ENCODE data around the gene PSMB7. TPM values are rescaled to one million over a fixed set of nuclear protein-coding genes. Genes with fewer than 3 reads are reported as not detected.

PSMB7 gene
- total and polyA plus RNA-seq, 2 of the 13 experiments (the other 11 are each of a cell fraction or from before 2014, with no cell fraction given), result 259 to 291 TPM

- peak; percentile 98 for TF ChIP-seq JUN (CRISPR knock-in tag; IDR thresholded peaks at IDR 0.05)
- peak; percentile 86 for TF ChIP-seq HDAC1 (CRISPR knock-in tag; IDR thresholded peaks at IDR 0.05)
- TF ChIP-seq ZNF24 (IDR thresholded peaks at IDR 0.05), result no peak
- no peak for TF ChIP-seq CSRNP1 (CRISPR knock-in tag; IDR thresholded peaks at IDR 0.05)
- TF ChIP-seq MAF1 (CRISPR knock-in tag; IDR thresholded peaks at IDR 0.05; ENCODE audit: borderline replicate concordance), result peak; percentile 46; the same call in 1 of the 2 replicates
- TF ChIP-seq, protein P1, sequence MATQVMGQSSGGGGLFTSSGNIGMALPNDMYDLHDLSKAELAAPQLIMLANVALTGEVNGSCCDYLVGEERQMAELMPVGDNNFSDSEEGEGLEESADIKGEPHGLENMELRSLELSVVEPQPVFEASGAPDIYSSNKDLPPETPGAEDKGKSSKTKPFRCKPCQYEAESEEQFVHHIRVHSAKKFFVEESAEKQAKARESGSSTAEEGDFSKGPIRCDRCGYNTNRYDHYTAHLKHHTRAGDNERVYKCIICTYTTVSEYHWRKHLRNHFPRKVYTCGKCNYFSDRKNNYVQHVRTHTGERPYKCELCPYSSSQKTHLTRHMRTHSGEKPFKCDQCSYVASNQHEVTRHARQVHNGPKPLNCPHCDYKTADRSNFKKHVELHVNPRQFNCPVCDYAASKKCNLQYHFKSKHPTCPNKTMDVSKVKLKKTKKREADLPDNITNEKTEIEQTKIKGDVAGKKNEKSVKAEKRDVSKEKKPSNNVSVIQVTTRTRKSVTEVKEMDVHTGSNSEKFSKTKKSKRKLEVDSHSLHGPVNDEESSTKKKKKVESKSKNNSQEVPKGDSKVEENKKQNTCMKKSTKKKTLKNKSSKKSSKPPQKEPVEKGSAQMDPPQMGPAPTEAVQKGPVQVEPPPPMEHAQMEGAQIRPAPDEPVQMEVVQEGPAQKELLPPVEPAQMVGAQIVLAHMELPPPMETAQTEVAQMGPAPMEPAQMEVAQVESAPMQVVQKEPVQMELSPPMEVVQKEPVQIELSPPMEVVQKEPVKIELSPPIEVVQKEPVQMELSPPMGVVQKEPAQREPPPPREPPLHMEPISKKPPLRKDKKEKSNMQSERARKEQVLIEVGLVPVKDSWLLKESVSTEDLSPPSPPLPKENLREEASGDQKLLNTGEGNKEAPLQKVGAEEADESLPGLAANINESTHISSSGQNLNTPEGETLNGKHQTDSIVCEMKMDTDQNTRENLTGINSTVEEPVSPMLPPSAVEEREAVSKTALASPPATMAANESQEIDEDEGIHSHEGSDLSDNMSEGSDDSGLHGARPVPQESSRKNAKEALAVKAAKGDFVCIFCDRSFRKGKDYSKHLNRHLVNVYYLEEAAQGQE (IDR thresholded peaks at IDR 0.05; ENCODE audit: borderline replicate concordance in 1 of 2, low read depth in 1 of 2, low read length in 2 of 2), result peak in 1 of 2 experiments; percentile 75; a peak in 1 of 4 replicates
- no peak for TF ChIP-seq ZNF577 (CRISPR knock-in tag; IDR thresholded peaks at IDR 0.05; ENCODE audit: borderline replicate concordance, low read depth)
- TF ChIP-seq ETV6 (CRISPR knock-in tag; conservative IDR thresholded peaks at IDR 0.05), result no peak
- TF ChIP-seq RFXANK (CRISPR knock-in tag; IDR thresholded peaks at IDR 0.05), result 0 out of 2 replicates have a peak, but pooled peaks have one; percentile 56
- TF ChIP-seq MAFG (CRISPR knock-in tag; IDR thresholded peaks at IDR 0.05), result no peak
- TF ChIP-seq ZNF224 (CRISPR knock-in tag; IDR thresholded peaks at IDR 0.05), result no peak
- TF ChIP-seq ZFP36L1 (CRISPR knock-in tag; IDR thresholded peaks at IDR 0.05), result 0 out of 2 replicates have a peak, but pooled peaks have one; percentile 49
- no peak for TF ChIP-seq ZNF660 (CRISPR knock-in tag; IDR thresholded peaks at IDR 0.05; ENCODE audit: borderline replicate concordance, low read depth)
- no peak for TF ChIP-seq CAMTA2 (CRISPR knock-in tag; IDR thresholded peaks at IDR 0.05; ENCODE audit: borderline replicate concordance)
- TF ChIP-seq AKNA (CRISPR knock-in tag; IDR thresholded peaks at IDR 0.05; ENCODE audit: borderline replicate concordance), result no peak
- TF ChIP-seq, protein P2, sequence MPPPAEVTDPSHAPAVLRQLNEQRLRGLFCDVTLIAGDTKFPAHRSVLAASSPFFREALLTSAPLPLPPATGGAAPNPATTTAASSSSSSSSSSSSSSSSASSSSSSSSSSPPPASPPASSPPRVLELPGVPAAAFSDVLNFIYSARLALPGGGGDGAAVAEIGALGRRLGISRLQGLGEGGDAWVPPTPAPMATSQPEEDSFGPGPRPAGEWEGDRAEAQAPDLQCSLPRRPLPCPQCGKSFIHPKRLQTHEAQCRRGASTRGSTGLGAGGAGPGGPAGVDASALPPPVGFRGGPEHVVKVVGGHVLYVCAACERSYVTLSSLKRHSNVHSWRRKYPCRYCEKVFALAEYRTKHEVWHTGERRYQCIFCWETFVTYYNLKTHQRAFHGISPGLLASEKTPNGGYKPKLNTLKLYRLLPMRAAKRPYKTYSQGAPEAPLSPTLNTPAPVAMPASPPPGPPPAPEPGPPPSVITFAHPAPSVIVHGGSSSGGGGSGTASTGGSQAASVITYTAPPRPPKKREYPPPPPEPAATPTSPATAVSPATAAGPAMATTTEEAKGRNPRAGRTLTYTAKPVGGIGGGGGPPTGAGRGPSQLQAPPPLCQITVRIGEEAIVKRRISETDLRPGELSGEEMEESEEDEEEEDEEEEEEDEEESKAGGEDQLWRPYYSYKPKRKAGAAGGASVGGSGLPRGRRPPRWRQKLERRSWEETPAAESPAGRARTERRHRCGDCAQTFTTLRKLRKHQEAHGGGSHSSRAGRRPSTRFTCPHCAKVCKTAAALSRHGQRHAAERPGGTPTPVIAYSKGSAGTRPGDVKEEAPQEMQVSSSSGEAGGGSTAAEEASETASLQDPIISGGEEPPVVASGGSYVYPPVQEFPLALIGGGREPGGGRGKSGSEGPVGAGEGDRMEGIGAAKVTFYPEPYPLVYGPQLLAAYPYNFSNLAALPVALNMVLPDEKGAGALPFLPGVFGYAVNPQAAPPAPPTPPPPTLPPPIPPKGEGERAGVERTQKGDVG (CRISPR knock-in tag; IDR thresholded peaks at IDR 0.05; ENCODE audit: borderline replicate concordance), result no peak
Measured at GRCh38 chr9:124386201-124386600, 29.0 kb downstream of the PSMB7 start (continued).
